A549 (cell line): Measurements from ENCODE around the gene PCDHA1. TPM values are rescaled to one million over a fixed set of nuclear protein-coding genes. Genes with fewer than 3 reads are reported as not detected.

Experiments used
- ATAC-seq, 2 experiments: fragments of 200-7000 bp in 1 of 2; fragments of >200 bp in 1 of 2; cut with Nextera tagmentation in 1 of 2; cut with Tn5 transposase in 1 of 2; 3 replicates each; pipeline versions ENCODE4 v1.8.0 to v1.9.1; 2018 to 2020; ENCODE audit warnings: mild to moderate bottlenecking in 1 of 2, moderate library complexity in 1 of 2
- CTCF ChIA-PET: fragments of 300-600 bp; sonication (Branson Sonifier 250); formaldehyde crosslinking; extraction: SDS; loops from one replicate; lab custom pipeline; 2021; ENCODE audit warnings: antibody characterized with exemption, inconsistent platforms; lab: Yijun Ruan, JAX
- POLR2A ChIA-PET: fragments of 350-600 bp; formaldehyde crosslinking; extraction: SDS; loops from one replicate; lab custom pipeline; 2021; ENCODE audit warnings: antibody characterized with exemption, inconsistent platforms; lab: Yijun Ruan, JAX
- DNase-seq, 2 experiments: peaks; one replicate each; pipeline versions ENCODE4 v3.0.0 to v3.0.0-alpha.2; 2011 to 2016; ENCODE audit warnings: low read depth in 1 of 2, low spot score in 1 of 2
- FAIRE-seq: peaks from 2 replicates; lab custom pipeline; 2011; peaks lifted over from hg19 to GRCh38; lab: Jason Lieb, UNC
- H3K27ac ChIP-seq, 2 experiments: fragments of >200 bp; sonication (Bioruptor Twin); formaldehyde crosslinking; 3 replicates each; pipeline ENCODE4 v1.5.1; 2016 to 2017
- H3K4me1 ChIP-seq: fragments of >200 bp; sonication (Bioruptor Twin); formaldehyde crosslinking; 3 replicates; pipeline ENCODE4 v1.6.1; 2016
- H3K4me2 ChIP-seq: fragments of >200 bp; sonication (Bioruptor Twin); formaldehyde crosslinking; 3 replicates; pipeline ENCODE4 v1.6.1; 2016
- H3K4me3 ChIP-seq: fragments of >200 bp; sonication (Bioruptor Twin); formaldehyde crosslinking; 3 replicates; pipeline ENCODE4 v1.5.1; 2016
- H3K9me3 ChIP-seq: fragments of >200 bp; sonication (Bioruptor Twin); formaldehyde crosslinking; 3 replicates; pipeline ENCODE4 v1.6.1; 2016
- BCL3 ChIP-seq: fragments of >200 bp; sonication (Bioruptor Twin); formaldehyde crosslinking; IDR thresholded peaks from 3 replicates; pipeline ENCODE4 v1.6.1; 2016
- CEBPB ChIP-seq, 2 experiments: fragments of >200 bp in 1 of 2; sonication (Bioruptor Twin) in 1 of 2; formaldehyde crosslinking in 1 of 2; IDR thresholded peaks; 2 replicates each; pipeline ENCODE4 v1.6.1; 2012 to 2016
- CTCF ChIP-seq: fragments of >200 bp; sonication (Bioruptor Twin); formaldehyde crosslinking; IDR thresholded peaks from 3 replicates; pipeline ENCODE4 v1.5.1; 2016
- ESRRA ChIP-seq: fragments of 150-350 bp; IDR thresholded peaks from 2 replicates; pipeline ENCODE4 v1.6.1; 2014; ENCODE audit warnings: mild to moderate bottlenecking, low read length, borderline replicate concordance
- FOSL2 ChIP-seq, 2 experiments: fragments of 450-650 bp in 1 of 2; fragments of >200 bp in 1 of 2; sonication (Bioruptor Twin) in 1 of 2; formaldehyde crosslinking; IDR thresholded peaks; 2 replicates each; pipeline versions ENCODE4 v1.5.0 to v1.6.1; 2016 to 2020; ENCODE audit warnings: mild to moderate bottlenecking in 1 of 2, moderate library complexity in 1 of 2
- HDAC2 ChIP-seq: fragments of 200-600 bp; sonication (generic); IDR thresholded peaks from 2 replicates; pipeline ENCODE4 v1.6.1; 2016
- HEYL ChIP-seq: fragments of 250-450 bp; sonication (Bioruptor Pico); IDR thresholded peaks from 2 replicates; pipeline ENCODE4 v1.8.0; 2021; ENCODE audit warnings: mild to moderate bottlenecking, moderate library complexity
- HOXA7 ChIP-seq: fragments of 250-450 bp; sonication (Bioruptor Pico); IDR thresholded peaks from 2 replicates; pipeline ENCODE4 v1.5.0; 2020; ENCODE audit warnings: mild to moderate bottlenecking, moderate library complexity
- JUN ChIP-seq, 2 experiments: fragments of >200 bp; sonication (Bioruptor Twin); formaldehyde crosslinking; IDR thresholded peaks; 2 replicates in 1 of 2; 3 replicates in 1 of 2; pipeline ENCODE4 v1.6.1; 2016 to 2017
- JUNB ChIP-seq: fragments of >200 bp; sonication (Bioruptor Twin); formaldehyde crosslinking; IDR thresholded peaks from 2 replicates; pipeline ENCODE4 v1.6.1; 2016
- KDM5A ChIP-seq: fragments of 200-600 bp; sonication (generic); IDR thresholded peaks from 2 replicates; pipeline ENCODE4 v1.6.1; 2016; ENCODE audit warnings: antibody characterized with exemption, mild to moderate bottlenecking
- MAFK ChIP-seq: fragments of 450-650 bp; IDR thresholded peaks from 2 replicates; pipeline ENCODE4 v1.6.1; 2014; ENCODE audit not compliant: partially characterized antibody
- NPAS2 ChIP-seq: fragments of 250-450 bp; sonication (Bioruptor Pico); IDR thresholded peaks from 2 replicates; pipeline ENCODE4 v1.8.0; 2022; ENCODE audit warnings: mild to moderate bottlenecking, moderate library complexity, borderline replicate concordance
- POLR2A ChIP-seq: IDR thresholded peaks from 2 replicates; pipeline ENCODE4 v1.6.1; 2012; ENCODE audit warnings: mild to moderate bottlenecking, low read length
- POLR2AphosphoS2 ChIP-seq: conservative IDR thresholded peaks from 2 replicates; pipeline ENCODE4 v1.6.1; 2012; ENCODE audit warnings: low read length, improper control_type of control experiment, inconsistent platforms
- RAD21 ChIP-seq, 2 experiments: fragments of >200 bp in 1 of 2; sonication (Bioruptor Twin) in 1 of 2; formaldehyde crosslinking in 1 of 2; IDR thresholded peaks in 1 of 2; conservative IDR thresholded peaks in 1 of 2; 2 replicates in 1 of 2; 3 replicates in 1 of 2; pipeline ENCODE4 v1.6.1; 2012 to 2018; ENCODE audit warnings: inconsistent platforms in 1 of 2
- REST ChIP-seq: fragments of 200-600 bp; sonication (generic); IDR thresholded peaks from 2 replicates; pipeline ENCODE4 v1.6.1; 2016; ENCODE audit warnings: antibody characterized with exemption, mild to moderate bottlenecking, moderate library complexity
- SREBF2 ChIP-seq: fragments of 450-650 bp; IDR thresholded peaks from 2 replicates; pipeline ENCODE4 v1.6.1; 2014; ENCODE audit warnings: mild to moderate bottlenecking, moderate library complexity
- TFCP2L1 ChIP-seq: fragments of 250-450 bp; sonication (Bioruptor Pico); IDR thresholded peaks from 2 replicates; pipeline ENCODE4 v1.5.0; 2021; ENCODE audit warnings: mild to moderate bottlenecking
- TP53 ChIP-seq: fragments of 250-450 bp; sonication (Bioruptor Pico); IDR thresholded peaks from 2 replicates; pipeline ENCODE4 v1.5.0; 2021; ENCODE audit warnings: mild to moderate bottlenecking, moderate library complexity
- ZFP36 ChIP-seq: fragments of 450-650 bp; IDR thresholded peaks from 2 replicates; pipeline ENCODE4 v1.6.1; 2014; ENCODE audit warnings: borderline replicate concordance; ENCODE audit not compliant: partially characterized antibody
- WGBS: methylation state at CpG from one replicate; pipeline ENCODE4 v1.1.6; 2017; ENCODE audit errors: missing lambda C conversion rate; 5-methylcytosine and 5-hydroxymethylcytosine counted together
- polyA plus RNA-seq, 4 experiments: library from polyadenylated mRNA; depleted of rRNA in 3 of 4; stranded (reverse); fragments of >200 nt; fragmentation: RNase III in 1 of 4; extraction: RNeasy Plus Mini Kit Qiagen cat#74134 plus additional on column Dnase treatment in 1 of 4; gene quantifications; 2 replicates in 3 of 4; 3 replicates in 1 of 4; pipeline ENCODE4 v1.2.3, GENCODE V29; 2011 to 2017

Gene PCDHA1
- polyA plus RNA-seq, 2 of the 4 experiments (the other 2 are of a cell fraction), result 0.13 to 0.52 TPM

- Histone ChIP-seq H3K4me1 (no peaks in the 10 kb centered on the region; the same call in 1 of the 3 replicates), H3K4me3 (no peak overlapping the region), H3K9me3 (no peaks in the 10 kb centered on the region), H3K4me2 (no peak overlapping the region), H3K27ac (no peak overlapping the region)
- ATAC-seq, result no peak
- DNase-seq, result no peak
- no peak for FAIRE-seq
- 73% methylated on average over 12 of the region's 12 CpGs for WGBS
- TF ChIP-seq HDAC2, result no peak
- TF ChIP-seq KDM5A, result no peak
- TF ChIP-seq ZFP36, result no peak
- TF ChIP-seq TP53, result no peak
- TF ChIP-seq POLR2AphosphoS2, result no peak
- TF ChIP-seq CEBPB (IDR thresholded peaks at IDR 0.05), result no peak
- no peak for TF ChIP-seq JUNB
- no peak for TF ChIP-seq REST
- TF ChIP-seq POLR2A, result no peak
- no peak for TF ChIP-seq SREBF2
- TF ChIP-seq TFCP2L1 (CRISPR knock-in tag), result no peak
- no peak for TF ChIP-seq HOXA7
- TF ChIP-seq CTCF, result no peak
- TF ChIP-seq ESRRA, result no peak
- no peak for TF ChIP-seq NPAS2 (CRISPR knock-in tag)
- no peak for TF ChIP-seq HEYL (CRISPR knock-in tag)
- no peak for TF ChIP-seq JUN (IDR thresholded peaks at IDR 0.05)
- no peak for TF ChIP-seq BCL3
- no peak for TF ChIP-seq RAD21 (conservative IDR thresholded peaks at IDR 0.05 in 1 of 2, IDR thresholded peaks at IDR 0.05 in 1 of 2)
- no peak for TF ChIP-seq MAFK
- CTCF ChIA-PET, result interaction anchor here (0.6 to 1.4 kb wide), 2 partner anchors 30 to 316 kb away, joined by 3 to 4 read pairs; no protein-coding TSS in a partner anchor
- POLR2A ChIA-PET, result no interaction called here
Observed at GRCh38 chr5:141010047-141010793, 224.3 kb downstream of the PCDHA1 start.

GRCh38 chr5:141017943-141018342, 232.0 kb downstream of the PCDHA1 start:
- ChIA-PET POLR2A (no interaction called here), CTCF (interaction anchor here (0.9 to 2.8 kb wide), 4 partner anchors 23 to 196 kb away, joined by 3 to 17 read pairs (median 6); partner anchors contain the start of gene PCDHA5)
- DNase-seq (no peak), FAIRE-seq (no peak), ATAC-seq (0 out of 6 replicates have a peak, but pooled peaks of 1 of the 2 experiments have one; percentile 54)
- no peak overlapping the region for H3K27ac ChIP-seq
- no peak overlapping the region for H3K4me3 ChIP-seq
- no peaks in the 10 kb centered on the region for H3K9me3 ChIP-seq
- no peaks in the 10 kb centered on the region for H3K4me1 ChIP-seq
- TF ChIP-seq MAFK, result no peak
- no peak for TF ChIP-seq FOSL2 (IDR thresholded peaks at IDR 0.05)
- 0 out of 2 replicates have a peak, but pooled peaks have one; percentile 13 for TF ChIP-seq FOSL2 (CRISPR knock-in tag; IDR thresholded peaks at IDR 0.05)
- no peak overlapping the region for H3K4me2 ChIP-seq
